Bronchial epithelial cell (primary cell): ENCODE data around the gene TMTC1. TPM values are rescaled to one million over a fixed set of nuclear protein-coding genes. Genes with fewer than 3 reads are reported as not detected.

ENCODE experiments used
- DNase-seq: peaks from one replicate; pipeline ENCODE4 v3.0.0-alpha.2; 2010; ENCODE audit warnings: low read depth
- FAIRE-seq: peaks from 2 replicates; lab custom pipeline; 2011; peaks lifted over from hg19 to GRCh38; lab: Jason Lieb, UNC
- H3K27me3 ChIP-seq: 2 replicates; pipeline ENCODE4 v1.5.1; 2011; ENCODE audit warnings: low read length; ENCODE audit not compliant: control insufficient read depth, insufficient read depth
- H3K36me3 ChIP-seq: 2 replicates; pipeline ENCODE4 v1.5.1; 2011; ENCODE audit warnings: low read length; ENCODE audit not compliant: control insufficient read depth, insufficient read depth
- H3K4me3 ChIP-seq: 2 replicates; pipeline ENCODE4 v1.5.1; 2011; ENCODE audit warnings: mild to moderate bottlenecking, low read depth, low read length, control low read depth
- total RNA-seq: library from RNA; depleted of rRNA; stranded (reverse); fragments of >200 nt; gene quantifications from 2 replicates; pipeline ENCODE4 v1.2.1, GENCODE V29; 2014
- TF ChIP-seq, protein P1 (sequence below): IDR thresholded peaks from 2 replicates; pipeline ENCODE4 v1.5.1; 2011; ENCODE audit warnings: mild to moderate bottlenecking, moderate library complexity, low read length, control low read depth, inconsistent platforms; ENCODE audit not compliant: insufficient read depth, severe bottlenecking

The TMTC1 gene
- total RNA-seq, 1 donor from 2014 or later = 4.5 TPM

DNA sequence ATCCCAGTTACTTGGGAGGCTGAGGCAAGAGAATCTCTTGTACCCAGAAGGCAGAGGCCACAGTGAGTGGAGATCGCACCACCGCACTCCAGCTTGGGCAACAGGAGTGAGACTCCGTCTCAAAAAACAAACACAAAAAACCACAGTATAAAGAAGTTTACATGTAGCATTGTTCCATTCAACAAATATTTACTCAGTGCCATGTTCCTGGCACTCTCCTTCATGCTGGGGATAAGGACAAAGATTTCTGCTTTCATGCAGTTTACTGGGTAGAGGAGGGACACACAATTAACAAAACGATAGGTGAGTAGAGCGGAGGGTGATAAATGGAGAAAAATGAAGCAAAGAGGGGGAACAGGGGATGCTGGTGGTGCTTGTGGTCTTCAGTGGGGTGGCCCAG, 218.0 kb downstream of the TMTC1 start:
- Histone ChIP-seq H3K27me3 (no peaks in the 10 kb centered on the region), H3K4me3 (no peak overlapping the region), H3K36me3 (no peaks in the 10 kb centered on the region)
- FAIRE-seq (no peak), DNase-seq (no peak)
- TF ChIP-seq, protein P1, sequence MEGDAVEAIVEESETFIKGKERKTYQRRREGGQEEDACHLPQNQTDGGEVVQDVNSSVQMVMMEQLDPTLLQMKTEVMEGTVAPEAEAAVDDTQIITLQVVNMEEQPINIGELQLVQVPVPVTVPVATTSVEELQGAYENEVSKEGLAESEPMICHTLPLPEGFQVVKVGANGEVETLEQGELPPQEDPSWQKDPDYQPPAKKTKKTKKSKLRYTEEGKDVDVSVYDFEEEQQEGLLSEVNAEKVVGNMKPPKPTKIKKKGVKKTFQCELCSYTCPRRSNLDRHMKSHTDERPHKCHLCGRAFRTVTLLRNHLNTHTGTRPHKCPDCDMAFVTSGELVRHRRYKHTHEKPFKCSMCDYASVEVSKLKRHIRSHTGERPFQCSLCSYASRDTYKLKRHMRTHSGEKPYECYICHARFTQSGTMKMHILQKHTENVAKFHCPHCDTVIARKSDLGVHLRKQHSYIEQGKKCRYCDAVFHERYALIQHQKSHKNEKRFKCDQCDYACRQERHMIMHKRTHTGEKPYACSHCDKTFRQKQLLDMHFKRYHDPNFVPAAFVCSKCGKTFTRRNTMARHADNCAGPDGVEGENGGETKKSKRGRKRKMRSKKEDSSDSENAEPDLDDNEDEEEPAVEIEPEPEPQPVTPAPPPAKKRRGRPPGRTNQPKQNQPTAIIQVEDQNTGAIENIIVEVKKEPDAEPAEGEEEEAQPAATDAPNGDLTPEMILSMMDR = no peak

DNA sequence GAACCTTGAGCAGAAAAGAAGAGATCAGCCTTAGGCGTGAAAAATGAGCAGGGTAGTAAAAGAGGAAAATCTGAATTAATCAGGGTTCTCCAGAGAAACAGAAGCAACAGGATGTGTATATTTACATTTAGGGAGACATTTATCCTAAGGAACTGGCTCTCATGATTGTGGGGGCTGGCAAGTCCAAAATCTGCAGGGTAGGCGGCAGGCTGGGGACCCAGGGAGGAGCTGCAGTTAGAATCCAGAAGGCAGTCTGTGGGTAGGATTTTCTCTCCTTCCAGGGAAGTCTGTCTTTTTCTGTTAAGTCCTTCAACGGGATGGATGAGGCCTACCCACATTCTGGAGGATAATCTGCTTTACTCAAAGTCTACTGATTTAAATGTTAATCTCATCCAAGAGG, 218.8 kb downstream of the TMTC1 start:
- Histone ChIP-seq H3K4me3 (no peak overlapping the region), H3K36me3 (no peaks in the 10 kb centered on the region), H3K27me3 (no peaks in the 10 kb centered on the region)
- TF ChIP-seq, protein P1 = no peak
- no peak for FAIRE-seq
- DNase-seq = no peak

DNA sequence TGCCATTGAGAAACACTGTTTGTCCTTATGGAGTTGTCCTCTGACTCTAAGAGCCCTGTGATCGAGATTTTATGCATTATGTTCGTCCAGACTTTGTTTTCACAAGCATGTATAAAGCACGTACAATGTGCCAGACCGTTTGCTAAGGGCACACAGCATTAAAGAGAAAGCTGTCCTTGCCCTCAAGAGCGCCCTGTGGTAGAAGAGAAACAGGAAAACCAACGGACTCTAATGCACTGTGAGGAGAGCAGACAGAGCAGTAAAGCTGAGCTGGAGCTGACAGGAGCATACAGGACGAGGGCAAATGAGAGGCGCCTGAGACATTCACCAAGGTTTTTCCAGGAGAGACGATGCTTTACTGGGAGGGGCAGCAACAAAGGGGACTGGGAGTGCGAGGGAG, 220.1 kb downstream of the TMTC1 start:
- FAIRE-seq (no peak), DNase-seq (no peak)
- TF ChIP-seq, protein P1 = no peak
- Histone ChIP-seq H3K27me3 (no peaks in the 10 kb centered on the region), H3K36me3 (no peaks in the 10 kb centered on the region), H3K4me3 (no peak overlapping the region)

DNA sequence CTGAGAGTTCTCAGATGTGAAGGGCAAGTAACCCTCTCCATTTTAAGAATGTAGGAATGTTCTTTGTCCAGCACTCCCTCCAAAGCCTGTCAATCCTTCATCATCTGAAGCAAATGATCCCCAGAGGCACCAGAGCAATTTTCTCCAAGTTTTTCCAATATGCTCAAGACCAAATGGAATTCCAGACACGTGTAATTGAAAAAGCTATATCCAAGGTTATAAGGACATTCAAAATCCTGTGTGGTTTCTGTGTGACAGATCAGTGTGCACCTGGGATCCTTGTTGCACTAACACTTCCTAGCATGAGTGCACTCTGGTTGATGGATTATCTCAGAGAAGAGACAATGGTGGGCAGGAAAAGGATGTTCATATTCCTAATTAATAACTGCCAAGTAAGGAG, 220.7 kb downstream of the TMTC1 start:
- DNase-seq (no peak), FAIRE-seq (no peak)
- H3K27me3 ChIP-seq = no peaks in the 10 kb centered on the region
- no peak overlapping the region for H3K4me3 ChIP-seq
- H3K36me3 ChIP-seq = no peaks in the 10 kb centered on the region
- TF ChIP-seq, protein P1 = no peak

DNA sequence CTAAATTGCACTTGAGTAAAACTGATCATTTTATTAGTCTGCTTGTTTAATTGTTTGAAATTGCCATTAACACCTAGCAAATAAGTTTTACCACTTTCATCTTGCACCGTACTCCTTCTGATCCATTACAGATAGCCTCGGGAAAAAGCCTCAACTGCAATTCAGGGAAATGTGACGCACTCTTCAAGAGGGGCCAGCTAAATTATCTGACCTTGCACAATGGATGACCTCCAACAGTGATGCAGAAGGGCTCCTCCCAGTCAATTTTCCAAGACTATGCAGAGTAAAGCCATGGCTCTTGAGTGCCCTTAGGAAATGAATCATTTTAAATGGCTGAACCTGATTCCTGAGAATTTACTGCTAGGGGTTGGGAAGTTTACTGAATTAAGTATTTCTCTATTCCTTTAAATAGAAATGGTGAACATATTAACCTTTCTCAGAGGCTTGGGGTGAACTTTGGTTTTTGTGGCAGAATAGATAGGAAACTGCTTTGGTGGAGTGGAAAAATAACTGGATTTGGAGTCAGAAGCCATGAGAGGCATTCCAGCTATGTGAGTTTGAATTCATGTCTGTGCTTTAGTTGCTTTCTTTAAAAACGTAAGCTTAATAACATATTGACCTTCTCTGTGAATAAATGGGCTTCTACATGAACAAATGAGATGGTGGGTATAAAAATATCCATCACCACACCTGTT, 221.5 kb downstream of the TMTC1 start:
- DNase-seq (no peak), FAIRE-seq (no peak)
- no peak overlapping the region for H3K4me3 ChIP-seq
- no peaks in the 10 kb centered on the region for H3K36me3 ChIP-seq
- H3K27me3 ChIP-seq = no peaks in the 10 kb centered on the region
- TF ChIP-seq, protein P1 = no peak

DNA sequence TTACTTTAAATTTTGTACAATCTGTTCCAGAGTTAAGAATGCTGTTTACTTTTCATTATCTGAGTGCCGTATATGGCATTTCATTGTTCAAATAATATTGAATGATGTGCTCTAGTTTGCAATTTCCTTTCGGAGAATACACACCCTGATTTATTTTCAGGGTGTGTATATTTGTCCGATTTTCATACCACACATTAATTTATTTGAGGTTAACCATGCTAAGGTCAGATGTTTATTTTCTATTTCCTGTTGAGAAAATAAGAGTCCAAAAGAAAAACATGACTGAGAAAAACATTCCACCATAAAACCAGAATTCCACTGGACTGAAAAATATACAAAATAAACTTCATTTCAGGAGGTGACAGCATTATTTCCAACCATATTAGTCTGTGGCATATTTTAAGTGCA, 222.1 kb downstream of the TMTC1 start:
- DNase-seq = no peak
- Histone ChIP-seq H3K4me3 (no peak overlapping the region), H3K36me3 (no peaks in the 10 kb centered on the region), H3K27me3 (no peaks in the 10 kb centered on the region)
- TF ChIP-seq, protein P1 = no peak
- FAIRE-seq = no peak
